ENCODE data around the gene COL24A1. TPM values are rescaled to one million over a fixed set of nuclear protein-coding genes. Genes with fewer than 3 reads are reported as not detected.

Gene COL24A1
- total RNA-seq, 4 donors from 2014 or later = 3.7 to 5.3 (median 4.4) TPM

- WGBS = 44% methylated on average over 2 of the region's 2 CpGs
- H3K4me1 ChIP-seq = no peaks in the 10 kb centered on the region
- H3K9me3 ChIP-seq = no peaks in the 10 kb centered on the region
- TF ChIP-seq CTCF (IDR thresholded peaks at IDR 0.05) = no peak
- no peak overlapping the region for H3K27ac ChIP-seq (replicated peaks in 1 of 4)
- intact Hi-C loops (cut with DNase I) = no loop called here
- H3K4me3 ChIP-seq = no peak overlapping the region
- H3K36me3 ChIP-seq = no peaks in the 10 kb centered on the region
- H3K27me3 ChIP-seq = no peaks in the 10 kb centered on the region
- DNase-seq (ENCODE audit: extremely low spot score) = no peak
These were observed 55.0 kb downstream of the COL24A1 start for GRCh38 chr1:86101616-86102015.

- no peak for TF ChIP-seq EP300 (IDR thresholded peaks at IDR 0.05)
- TF ChIP-seq POLR2AphosphoS5 (IDR thresholded peaks at IDR 0.05) = no peak
- no peak for TF ChIP-seq POLR2A (IDR thresholded peaks at IDR 0.05; ENCODE audit: low read depth)
- TF ChIP-seq CTCF (IDR thresholded peaks at IDR 0.05) = no peak
- Histone ChIP-seq H3K4me1 (no peaks in the 10 kb centered on the region), H3K27ac (replicated peaks in 1 of 4) (no peak overlapping the region), H3K27me3 (no peaks in the 10 kb centered on the region), H3K9me3 (no peaks in the 10 kb centered on the region), H3K36me3 (no peaks in the 10 kb centered on the region), H3K4me3 (no peak overlapping the region)
- no peak for DNase-seq (ENCODE audit: extremely low spot score)
- 53% methylated on average over 1 of the region's 1 CpG for WGBS
- intact Hi-C loops (cut with DNase I) = no loop called here
These were observed 56.2 kb downstream of the COL24A1 start for GRCh38 chr1:86100401-86100800.

- WGBS = 92% methylated on average over 16 of the region's 16 CpGs
- H3K4me1 ChIP-seq = peaks cover 0 to 9% (median 5%) of the 10 kb centered on the region in 4 donors
- no peaks in the 10 kb centered on the region for H3K36me3 ChIP-seq
- intact Hi-C loops (cut with DNase I) = no loop called here
- H3K27me3 ChIP-seq = no peaks in the 10 kb centered on the region
- TF ChIP-seq CTCF (IDR thresholded peaks at IDR 0.05) (no peak), POLR2AphosphoS5 (IDR thresholded peaks at IDR 0.05) (no peak), EP300 (IDR thresholded peaks at IDR 0.05) (no peak), POLR2A (IDR thresholded peaks at IDR 0.05; ENCODE audit: low read depth) (no peak)
- no peak overlapping the region for H3K27ac ChIP-seq (replicated peaks in 1 of 4)
- no peak overlapping the region for H3K4me3 ChIP-seq
- no peak for DNase-seq (ENCODE audit: extremely low spot score)
- no peaks in the 10 kb centered on the region for H3K9me3 ChIP-seq
These were observed 66.8 kb downstream of the COL24A1 start for GRCh38 chr1:86089765-86090164.

- H3K27me3 ChIP-seq = no peaks in the 10 kb centered on the region
- no peak overlapping the region for H3K27ac ChIP-seq (replicated peaks in 1 of 4)
- intact Hi-C loops (cut with DNase I) = no loop called here
- no peaks in the 10 kb centered on the region for H3K9me3 ChIP-seq
- H3K36me3 ChIP-seq = no peaks in the 10 kb centered on the region
- no peak for DNase-seq (ENCODE audit: extremely low spot score)
- H3K4me3 ChIP-seq = no peak overlapping the region
- TF ChIP-seq EP300 (IDR thresholded peaks at IDR 0.05) (no peak), POLR2AphosphoS5 (IDR thresholded peaks at IDR 0.05) (no peak), POLR2A (IDR thresholded peaks at IDR 0.05; ENCODE audit: low read depth) (no peak)
- peaks cover 0 to 11% (median 8%) of the 10 kb centered on the region in 4 donors for H3K4me1 ChIP-seq
- 66% methylated on average over 3 of the region's 3 CpGs for WGBS
These were observed 70.7 kb downstream of the COL24A1 start for GRCh38 chr1:86085741-86086409.

- Histone ChIP-seq H3K36me3 (no peaks in the 10 kb centered on the region), H3K27ac (replicated peaks in 1 of 4) (no peak overlapping the region), H3K4me3 (no peak overlapping the region), H3K4me1 (peaks cover 0 to 11% (median 8%) of the 10 kb centered on the region in 4 donors), H3K9me3 (no peaks in the 10 kb centered on the region), H3K27me3 (no peaks in the 10 kb centered on the region)
- TF ChIP-seq POLR2AphosphoS5 (IDR thresholded peaks at IDR 0.05) (no peak), POLR2A (IDR thresholded peaks at IDR 0.05; ENCODE audit: low read depth) (no peak), CTCF (IDR thresholded peaks at IDR 0.05) (no peak), EP300 (IDR thresholded peaks at IDR 0.05) (no peak)
- intact Hi-C loops (cut with DNase I) = no loop called here
- no peak for DNase-seq (ENCODE audit: extremely low spot score)
These were observed 71.6 kb downstream of the COL24A1 start for GRCh38 chr1:86084998-86085397.
